Fibroblast of lung (primary cell): ENCODE results near the gene SHISA9.

ENCODE experiments used
- CTCF ChIP-seq, 2 donors: IDR thresholded peaks in 1 of 2; conservative IDR thresholded peaks in 1 of 2; 1 replicate in 1 of 2; 2 replicates in 1 of 2; pipeline ENCODE4 v1.5.1; 2011 to 2012; ENCODE audit warnings: low read length in 2 of 2, control low read depth in 1 of 2, inconsistent platforms in 1 of 2, low read depth in 1 of 2, mild to moderate bottlenecking in 1 of 2
- EZH2 ChIP-seq: IDR thresholded peaks from 2 replicates; pipeline ENCODE4 v1.5.1; 2012; ENCODE audit warnings: low read length, control low read depth, mild to moderate bottlenecking; ENCODE audit errors: missing control alignments

DNA sequence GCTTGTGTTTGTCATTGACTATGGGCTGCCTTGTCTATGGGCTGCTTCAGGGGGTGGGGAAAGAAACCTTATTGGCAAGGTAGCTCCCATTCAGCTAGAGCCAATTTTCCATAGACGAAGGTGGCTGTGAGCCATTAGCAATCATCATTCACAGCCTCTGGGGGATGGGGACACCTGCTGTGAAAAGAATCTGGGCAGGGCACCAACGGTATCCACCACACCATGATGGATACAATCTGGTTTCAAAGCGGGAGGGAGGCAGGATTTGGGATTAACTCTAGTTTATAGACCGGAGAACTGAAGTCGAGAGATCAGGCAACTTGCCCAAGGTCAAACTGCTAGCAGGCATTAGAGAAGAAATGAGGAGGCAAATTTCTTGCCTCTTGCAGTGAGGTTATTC is 182.3 kb downstream of the SHISA9 start:
- no peak for TF ChIP-seq CTCF (conservative IDR thresholded peaks at IDR 0.05 in 1 of 2, IDR thresholded peaks at IDR 0.05 in 1 of 2; ENCODE audit: low read depth in 1 of 2, low read length in 2 of 2)
- no peak for TF ChIP-seq EZH2
